NCI-H2107 treated with DMSO at 0.1 percent for 48 hours (cell line): ENCODE measurements around the gene SSR1.

ENCODE experiments used
- DNase-seq: peaks from one replicate; lab custom pipeline; 2025; ENCODE audit not compliant: unreplicated experiment; lab: John Stamatoyannopoulos, UW

The SSR1 gene

GRCh38 chr6:7260291-7261031, 52.5 kb downstream of the SSR1 start:
- no peak for DNase-seq

- DNase-seq: no peak
Measured at GRCh38 chr6:7258231-7258763, 54.7 kb downstream of the SSR1 start.

GRCh38 chr6:7257521-7258230, 55.3 kb downstream of the SSR1 start:
- no peak for DNase-seq

- DNase-seq: no peak
Measured at GRCh38 chr6:7256785-7257184, 56.2 kb downstream of the SSR1 start.

GRCh38 chr6:7255918-7256317, 57.1 kb downstream of the SSR1 start:
- no peak for DNase-seq

- no peak for DNase-seq
Measured at GRCh38 chr6:7254980-7255835, 57.8 kb downstream of the SSR1 start.

GRCh38 chr6:7252390-7252789, 60.6 kb downstream of the SSR1 start:
- no peak for DNase-seq

- no peak for DNase-seq
Measured at GRCh38 chr6:7251646-7252260, 61.2 kb downstream of the SSR1 start.

- DNase-seq: no peak
Measured at GRCh38 chr6:7250812-7251211, 62.2 kb downstream of the SSR1 start.

- DNase-seq: no peak
Measured at GRCh38 chr6:7249946-7250643, 62.9 kb downstream of the SSR1 start.

GRCh38 chr6:7249391-7249790, 63.6 kb downstream of the SSR1 start:
- DNase-seq: no peak

GRCh38 chr6:7247828-7248227, 65.2 kb downstream of the SSR1 start:
- no peak for DNase-seq

- DNase-seq: no peak
Measured at GRCh38 chr6:7247179-7247456, 65.9 kb downstream of the SSR1 start.

GRCh38 chr6:7246401-7247178, 66.4 kb downstream of the SSR1 start:
- DNase-seq: no peak

- DNase-seq: no peak
Measured at GRCh38 chr6:7245668-7246393, 67.2 kb downstream of the SSR1 start.

GRCh38 chr6:7243179-7243981, 69.6 kb downstream of the SSR1 start:
- DNase-seq: peak; percentile 35

GRCh38 chr6:7242835-7243178, 70.2 kb downstream of the SSR1 start:
- DNase-seq: no peak
